Measurements from ENCODE around the gene ZNF789.
A peak's percentile ranks its signal among the peaks of the same experiment; 100 is the strongest.
"Not testable (repeated sequence)": the region's sequence is repeated elsewhere in the genome, so short reads cannot be mapped to it uniquely, and the experiment has no call there.

The ZNF789 gene

DNA sequence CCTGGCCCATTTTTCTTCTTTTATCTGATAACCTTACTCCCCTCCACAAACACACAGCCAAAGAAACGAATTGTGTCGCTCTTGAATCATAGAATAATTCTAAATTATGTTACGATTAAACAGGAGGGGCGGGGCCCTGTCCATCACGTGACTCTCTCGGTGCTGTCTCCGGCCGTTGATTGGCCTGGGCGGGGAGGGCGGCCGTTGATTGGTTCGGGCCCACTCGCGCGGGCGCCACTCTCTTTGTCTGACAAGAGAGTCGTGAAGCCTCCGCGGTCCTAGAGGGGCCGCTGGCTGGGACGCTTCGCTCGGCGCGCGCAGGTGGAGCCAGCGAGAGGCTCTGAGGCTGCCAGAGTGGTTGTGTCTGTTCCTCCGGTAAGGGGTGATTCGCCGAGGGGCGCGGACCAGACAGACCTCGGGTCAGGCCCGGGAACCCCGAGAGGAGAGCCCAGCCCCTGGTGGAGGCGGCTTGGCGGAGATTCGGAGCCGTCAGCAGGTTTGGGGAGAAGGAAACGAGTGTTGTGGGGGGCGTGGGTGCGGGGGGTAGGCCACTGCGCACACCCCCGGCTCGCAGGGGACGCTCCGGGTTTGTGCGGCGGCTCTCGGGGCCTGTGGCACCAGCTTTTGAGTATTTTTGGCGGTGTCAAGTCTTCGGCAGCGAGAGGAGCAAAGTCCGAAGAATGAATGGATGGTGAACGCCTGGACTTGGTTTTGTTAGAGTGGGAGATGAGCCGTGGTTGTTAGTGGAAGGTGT is at the start of gene ZNF789:
Gene ZNF789 (plus strand): TSS at position 330 of the 754 bp plus-strand sequence. CDS start 3,567 bp downstream, outside the sequence.
- peak; percentile 97 for DNase-seq

DNA sequence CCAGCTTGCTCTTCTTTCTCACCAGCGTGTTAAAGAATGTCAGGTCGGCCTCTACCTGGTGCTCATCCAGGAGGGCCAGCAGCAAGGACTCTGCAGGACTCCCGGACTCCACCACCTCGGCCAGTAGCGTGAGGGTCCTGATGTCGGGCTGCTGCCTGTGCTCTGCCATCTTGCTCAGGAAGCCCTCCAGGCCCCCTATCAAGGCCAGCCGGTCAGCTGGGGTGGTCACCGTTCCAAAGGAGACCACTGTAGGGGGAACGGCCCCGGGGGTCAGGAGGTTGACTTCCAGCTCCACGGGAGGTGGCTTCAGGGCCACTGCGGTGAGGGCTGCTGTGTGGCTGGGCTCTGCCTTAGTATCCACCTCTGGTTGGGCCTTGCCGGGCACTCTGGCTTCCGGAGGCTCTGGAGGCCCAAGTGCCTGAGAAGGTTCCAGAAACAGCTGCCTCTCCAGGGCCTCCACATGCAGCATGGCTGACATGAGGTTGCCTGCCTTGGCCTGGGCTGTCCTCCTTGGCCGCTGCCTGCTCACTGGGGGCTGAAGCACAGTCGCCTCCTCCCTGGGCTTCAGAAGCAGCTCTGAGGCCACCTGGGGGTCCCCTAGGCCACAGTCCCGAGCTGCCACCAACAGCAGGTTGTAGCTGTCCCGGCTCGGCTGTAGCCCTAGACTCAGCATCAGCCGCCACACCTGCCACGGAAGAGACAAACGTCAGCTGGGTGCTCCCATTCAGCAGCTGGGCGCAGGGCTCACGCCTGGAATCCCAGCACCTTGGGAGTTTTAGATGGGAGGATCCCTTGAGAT is 47.6 kb upstream of the ZNF789 start:
- no peak for DNase-seq

DNA sequence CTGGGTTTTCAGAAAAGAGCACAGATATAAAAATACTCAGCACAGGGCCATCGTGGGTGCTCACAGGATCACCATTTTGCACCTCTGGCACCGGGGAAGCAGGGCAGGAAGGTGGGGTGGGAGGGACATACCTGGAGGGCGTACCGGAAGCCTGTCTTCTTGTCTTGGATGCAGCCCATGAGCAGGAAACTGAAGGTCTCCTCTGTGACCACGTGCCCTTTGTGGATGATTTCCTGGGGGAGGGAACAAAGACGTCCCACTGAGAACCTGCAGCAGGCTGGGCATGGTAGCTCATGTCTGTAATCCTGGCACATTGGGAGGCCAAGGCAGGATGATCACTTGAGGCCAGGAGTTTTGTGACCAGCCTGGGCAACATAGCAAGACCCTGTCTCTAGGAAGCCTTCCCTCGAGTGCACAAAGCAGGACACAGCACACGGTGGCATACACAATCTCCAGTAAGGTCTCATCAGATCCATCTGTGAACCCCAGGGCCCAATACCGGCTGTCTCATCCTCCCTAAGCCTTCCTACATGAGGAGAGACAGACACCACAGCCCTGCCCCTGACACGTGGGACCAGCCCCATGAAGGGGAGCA is 43.6 kb upstream of the ZNF789 start:
- peak; percentile 67 for DNase-seq

- DNase-seq: no peak
Observed at GRCh38 chr7:99429756-99430155, 42.9 kb upstream of the ZNF789 start.

- DNase-seq: not testable (repeated sequence)
Observed at GRCh38 chr7:99431756-99432540, 40.7 kb upstream of the ZNF789 start.

- no peak for DNase-seq
Observed at GRCh38 chr7:99433158-99433557, 39.5 kb upstream of the ZNF789 start.

GRCh38 chr7:99437946-99438572 is 34.6 kb upstream of the ZNF789 start:
- no peak for DNase-seq

- DNase-seq: peak; percentile 92
Observed at GRCh38 chr7:99438573-99439480, 33.9 kb upstream of the ZNF789 start, which contains the start of the genes CPSF4 and PTCD1. Gene CPSF4 (plus strand): TSS chr7:99438943. CDS start chr7:99439083, 140 bp downstream. Gene PTCD1 (minus strand): TSS chr7:99438798. CDS start chr7:99435242, 3,556 bp downstream.

DNA sequence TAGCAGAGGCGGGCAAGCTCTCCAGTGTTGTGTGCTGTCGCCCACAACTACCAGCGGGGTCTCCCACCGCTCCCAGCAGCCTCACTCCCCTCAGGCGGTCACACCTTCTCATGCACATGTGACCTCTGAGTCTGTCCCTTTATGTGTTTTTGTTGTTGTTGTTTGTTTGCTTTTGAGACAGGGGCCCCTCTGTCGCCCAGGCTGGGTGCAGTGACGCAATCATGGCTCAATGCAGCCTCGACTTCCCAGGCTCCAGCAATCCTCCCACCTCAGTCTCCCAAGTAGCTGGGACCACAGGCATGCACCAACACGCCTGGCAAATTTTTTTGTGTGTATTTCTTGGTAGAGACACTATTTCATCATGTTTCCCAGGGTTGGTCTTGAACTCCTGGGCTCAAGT is 32.5 kb upstream of the ZNF789 start:
- no peak for DNase-seq

DNA sequence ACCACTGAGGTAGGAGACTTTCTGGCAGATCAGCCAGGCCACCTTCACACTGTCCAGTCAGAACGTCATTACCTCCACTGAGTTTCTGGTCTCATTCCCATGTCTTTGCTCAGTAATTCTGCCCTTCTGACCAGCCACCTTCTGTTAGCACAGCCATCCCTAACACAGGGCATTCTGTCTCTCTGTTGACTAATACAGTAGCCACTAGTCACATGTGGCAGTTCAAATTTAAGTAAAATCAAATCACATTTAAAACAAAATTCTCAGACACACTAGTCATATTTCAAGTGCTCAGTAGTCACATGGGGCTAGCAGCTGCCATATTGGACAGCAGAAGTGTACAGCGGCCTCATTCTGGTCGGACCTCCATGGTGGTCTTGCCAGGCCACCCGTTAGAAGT is 26.6 kb upstream of the ZNF789 start:
- DNase-seq: no peak

DNA sequence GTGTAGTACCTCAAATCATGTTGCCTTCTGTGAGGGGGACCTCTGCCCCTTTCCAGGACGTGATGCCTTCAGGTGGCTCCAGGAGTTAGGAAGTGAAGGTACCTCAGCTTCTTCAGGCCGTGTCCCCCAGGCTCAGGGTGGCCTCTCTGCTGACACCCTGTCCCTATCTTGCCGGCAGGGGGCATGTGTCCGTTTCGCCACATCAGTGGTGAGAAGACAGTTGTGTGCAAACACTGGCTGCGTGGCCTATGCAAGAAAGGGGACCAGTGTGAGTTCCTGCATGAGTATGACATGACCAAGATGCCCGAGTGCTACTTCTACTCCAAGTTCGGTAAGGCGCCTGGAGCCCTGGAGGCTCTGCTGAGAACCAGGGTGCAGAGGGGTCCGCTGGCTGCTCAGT is 24.7 kb upstream of the ZNF789 start:
- DNase-seq: no peak

GRCh38 chr7:99448855-99449254 is 23.8 kb upstream of the ZNF789 start:
- no peak for DNase-seq

DNA sequence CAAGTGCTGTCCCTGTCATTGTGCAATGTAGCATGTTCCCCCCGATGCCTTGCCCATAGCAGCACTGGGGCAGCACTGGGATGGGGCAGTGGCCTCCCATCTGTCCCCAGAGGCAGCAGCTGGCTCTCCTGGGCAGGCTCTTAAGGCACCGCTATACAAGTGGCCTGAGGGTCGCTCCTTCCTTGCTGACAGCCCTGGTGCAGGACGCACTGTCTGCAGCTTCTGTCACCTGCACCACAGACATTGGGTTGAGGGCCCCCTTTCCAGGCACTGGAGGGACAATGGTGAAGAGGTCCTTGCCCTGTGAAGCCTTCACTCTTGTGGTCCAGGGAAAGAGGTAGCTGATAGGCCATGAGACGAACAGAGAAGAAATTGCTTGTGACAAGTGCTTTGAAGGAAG is 23.4 kb upstream of the ZNF789 start:
- DNase-seq: no peak

DNA sequence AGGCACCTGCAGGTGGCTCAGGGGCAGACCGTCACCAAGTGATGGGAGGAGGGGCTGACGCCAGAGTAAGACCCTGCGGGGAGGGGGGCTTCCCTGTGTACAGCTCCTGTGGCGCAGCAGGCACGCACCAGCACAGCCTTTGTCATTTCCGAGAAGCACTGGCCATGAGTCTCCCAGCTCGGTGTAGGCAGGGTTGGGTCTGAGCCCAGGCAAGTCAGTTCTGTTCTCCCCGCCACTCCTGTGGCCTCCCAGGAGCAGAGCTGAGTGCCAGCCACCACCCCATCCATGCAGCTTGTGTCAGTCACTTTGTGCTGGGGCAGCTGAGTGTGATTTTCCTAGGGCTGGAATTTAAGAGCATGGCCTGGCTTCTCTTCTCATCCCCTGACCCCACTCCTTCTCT is 20.8 kb upstream of the ZNF789 start:
- no peak for DNase-seq

DNA sequence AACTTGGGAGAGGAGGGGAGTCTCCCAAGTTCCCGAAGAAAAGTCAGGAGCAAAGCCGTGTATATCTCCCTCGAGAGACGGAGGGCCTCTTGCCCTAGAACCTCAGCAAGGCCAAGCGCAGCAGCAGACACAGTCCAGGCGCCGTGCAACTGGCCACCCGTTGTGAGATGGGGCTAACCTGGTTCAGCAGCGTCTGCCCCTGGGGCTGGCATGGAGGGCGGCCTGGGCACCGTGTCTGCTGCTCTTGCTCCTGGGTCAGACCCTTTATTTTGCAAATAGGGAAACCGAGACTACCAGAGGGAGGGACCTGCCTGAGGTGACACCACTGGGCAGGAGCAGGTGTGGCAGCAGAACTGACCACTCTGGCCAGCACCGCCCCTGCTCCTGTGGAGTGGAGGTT is 20.1 kb upstream of the ZNF789 start:
- DNase-seq: no peak

DNA sequence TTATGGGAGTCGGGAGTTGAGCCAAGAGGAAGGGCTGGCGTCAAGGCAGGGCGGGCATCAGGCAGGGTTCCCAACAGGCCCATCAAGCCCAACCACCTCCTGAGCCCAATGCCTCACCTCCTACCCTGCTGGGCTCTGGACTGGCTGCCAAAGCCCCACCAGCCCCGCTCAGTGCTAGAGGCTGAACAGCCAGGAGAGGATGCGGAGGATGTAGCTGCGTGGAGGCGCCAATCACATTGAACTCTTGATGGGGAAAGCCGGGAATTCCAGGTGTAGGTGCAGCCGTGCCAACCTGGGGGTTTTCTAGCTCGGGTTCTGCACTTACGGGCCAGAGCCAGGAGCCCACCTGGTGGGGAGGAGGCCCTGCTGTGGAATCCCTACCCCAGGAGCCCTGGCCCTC is 19.6 kb upstream of the ZNF789 start:
- no peak for DNase-seq

- no peak for DNase-seq
Observed at GRCh38 chr7:99455874-99456273, 16.8 kb upstream of the ZNF789 start.

- DNase-seq: no peak
Observed at GRCh38 chr7:99456288-99456687, 16.4 kb upstream of the ZNF789 start.

GRCh38 chr7:99457050-99457649 is 15.5 kb upstream of the ZNF789 start:
- DNase-seq: no peak

- DNase-seq: no peak
Observed at GRCh38 chr7:99457650-99458493, 14.8 kb upstream of the ZNF789 start.
